COR-L47 (cell line): ENCODE measurements around the gene XYLT2.
"Not testable (repeated sequence)": the region's sequence is repeated elsewhere in the genome, so short reads cannot be mapped to it uniquely, and the experiment has no call there.

Experiments used
- DNase-seq: peaks from one replicate; lab custom pipeline; 2025; lab: John Stamatoyannopoulos, UW

The XYLT2 gene

GRCh38 chr17:50319306-50320004 lies 26.5 kb upstream of the XYLT2 start:
- no peak for DNase-seq

- no peak for DNase-seq
Observed at GRCh38 chr17:50322271-50322670, 23.7 kb upstream of the XYLT2 start.

- DNase-seq = no peak
Observed at GRCh38 chr17:50323060-50323459, 22.9 kb upstream of the XYLT2 start.

- DNase-seq = no peak
Observed at GRCh38 chr17:50325906-50326305, 20.0 kb upstream of the XYLT2 start.

- no peak for DNase-seq
Observed at GRCh38 chr17:50326831-50327364, 19.0 kb upstream of the XYLT2 start.

GRCh38 chr17:50328363-50329325 lies 17.3 kb upstream of the XYLT2 start:
- DNase-seq = no peak

GRCh38 chr17:50329716-50330115 lies 16.2 kb upstream of the XYLT2 start:
- no peak for DNase-seq

GRCh38 chr17:50330151-50330775 lies 15.7 kb upstream of the XYLT2 start:
- no peak for DNase-seq

GRCh38 chr17:50331085-50331791 lies 14.7 kb upstream of the XYLT2 start:
- no peak for DNase-seq

GRCh38 chr17:50332196-50332595 lies 13.7 kb upstream of the XYLT2 start:
- DNase-seq = no peak

GRCh38 chr17:50333291-50334057 lies 12.5 kb upstream of the XYLT2 start:
- DNase-seq = not testable (repeated sequence)

- DNase-seq = no peak
Observed at GRCh38 chr17:50337956-50338355, 8.0 kb upstream of the XYLT2 start.

- DNase-seq = no peak
Observed at GRCh38 chr17:50338645-50339044, 7.3 kb upstream of the XYLT2 start.

GRCh38 chr17:50339381-50339780 lies 6.5 kb upstream of the XYLT2 start:
- DNase-seq = no peak

GRCh38 chr17:50344731-50345365 lies 1.1 kb upstream of the XYLT2 start:
- no peak for DNase-seq

- DNase-seq = no peak
Observed at GRCh38 chr17:50346313-50347116, 589 bp downstream of the XYLT2 start.

- DNase-seq = no peak
Observed at GRCh38 chr17:50347117-50347893, 1.4 kb downstream of the XYLT2 start.

GRCh38 chr17:50347894-50348291 lies 2.0 kb downstream of the XYLT2 start:
- no peak for DNase-seq
